H1 (cell line): ENCODE results near the gene ZNF831. TPM values are rescaled to one million over a fixed set of nuclear protein-coding genes. Genes with fewer than 3 reads are reported as not detected.

Experiments used
- CTCF ChIA-PET: fragments of 300-600 bp; sonication (Branson Sonifier 250); formaldehyde crosslinking; loops from one replicate; lab custom pipeline; 2021; ENCODE audit not compliant: partially characterized antibody; lab: Charles Lee
- POLR2A ChIA-PET: fragments of 300-600 bp; sonication (Branson Sonifier 250); formaldehyde crosslinking; loops from one replicate; lab custom pipeline; 2021; ENCODE audit warnings: inconsistent platforms; ENCODE audit not compliant: partially characterized antibody; lab: Charles Lee
- DNase-seq, 2 experiments: peaks; one replicate each; pipeline versions ENCODE4 v3.0.0 to v3.0.0-alpha.2; 2010 to 2022; ENCODE audit warnings: low spot score in 2 of 2, low read depth in 1 of 2, mixed read lengths in 1 of 2
- FAIRE-seq: peaks from 2 replicates; lab custom pipeline; 2011; peaks lifted over from hg19 to GRCh38; lab: Jason Lieb, UNC
- H2AFZ ChIP-seq: 2 replicates; pipeline ENCODE4 v1.8.1; 2012; ENCODE audit warnings: low read length, inconsistent platforms
- H2AK5ac ChIP-seq: 2 replicates; pipeline ENCODE4 v1.6.1; 2013; ENCODE audit warnings: low read depth, low read length
- H2BK120ac ChIP-seq: replicated peaks from 2 replicates; pipeline ENCODE3; 2013; ENCODE audit warnings: low read depth, low read length, inconsistent platforms
- H2BK12ac ChIP-seq: 2 replicates; pipeline ENCODE4 v1.6.1; 2013; ENCODE audit warnings: low read depth, low read length
- H2BK15ac ChIP-seq: 2 replicates; pipeline ENCODE4 v1.6.1; 2013; ENCODE audit warnings: low read length
- H2BK20ac ChIP-seq: 2 replicates; pipeline ENCODE4 v1.6.1; 2013; ENCODE audit warnings: low read length
- H2BK5ac ChIP-seq: 2 replicates; pipeline ENCODE4 v1.6.1; 2013; ENCODE audit warnings: low read depth, low read length
- H3K14ac ChIP-seq: 2 replicates; pipeline ENCODE4 v1.6.1; 2013; ENCODE audit warnings: inconsistent platforms; ENCODE audit not compliant: insufficient read length
- H3K18ac ChIP-seq: 2 replicates; pipeline ENCODE4 v1.6.1; 2013; ENCODE audit warnings: low read length; ENCODE audit errors: extremely low read depth
- H3K23ac ChIP-seq: 2 replicates; pipeline ENCODE4 v1.6.1; 2013; ENCODE audit warnings: inconsistent platforms; ENCODE audit not compliant: insufficient read length
- H3K23me2 ChIP-seq: 2 replicates; pipeline ENCODE4 v1.6.1; 2013; ENCODE audit warnings: low read depth, low read length
- H3K27ac ChIP-seq: 2 replicates; pipeline ENCODE4 v1.6.1; 2011; ENCODE audit warnings: low read depth, low read length, inconsistent platforms
- H3K27me3 ChIP-seq, 4 experiments: replicated peaks in 1 of 4; 1 replicate in 1 of 4; 2 replicates in 3 of 4; pipeline versions ENCODE4 v1.6.1 to v1.8.1; 2011 to 2013; ENCODE audit warnings: low read length in 3 of 4, mild to moderate bottlenecking in 3 of 4, inconsistent platforms in 2 of 4, mixed read lengths in 2 of 4, moderate library complexity in 1 of 4; ENCODE audit not compliant: control insufficient read depth in 3 of 4, insufficient read depth in 3 of 4; ENCODE audit errors: extremely low read depth in 1 of 4
- H3K36me3 ChIP-seq, 4 experiments: 2 replicates each; pipeline versions ENCODE4 v1.6.1 to v1.8.1; 2011 to 2013; ENCODE audit warnings: mild to moderate bottlenecking in 4 of 4, low read length in 3 of 4, moderate library complexity in 2 of 4, control low read depth in 1 of 4, inconsistent platforms in 1 of 4; ENCODE audit not compliant: insufficient read depth in 4 of 4, control insufficient read depth in 2 of 4
- H3K4ac ChIP-seq: replicated peaks from 2 replicates; pipeline ENCODE3; 2013; ENCODE audit warnings: low read length, low read depth, mixed read lengths, inconsistent platforms; ENCODE audit not compliant: insufficient read length
- H3K4me1 ChIP-seq, 4 experiments: replicated peaks in 1 of 4; 1 replicate in 1 of 4; 2 replicates in 3 of 4; pipeline versions ENCODE4 v1.6.1 to v1.8.1; 2011 to 2013; ENCODE audit warnings: low read length in 3 of 4, inconsistent platforms in 2 of 4, mixed read lengths in 1 of 4; ENCODE audit not compliant: insufficient read depth in 4 of 4, control insufficient read depth in 3 of 4
- H3K4me2 ChIP-seq, 2 experiments: 2 replicates each; pipeline versions ENCODE4 v1.6.1 to v1.8.1; 2011 to 2013; ENCODE audit warnings: low read depth in 2 of 2, low read length in 2 of 2, control low read depth in 1 of 2, inconsistent platforms in 1 of 2, mild to moderate bottlenecking in 1 of 2; ENCODE audit not compliant: insufficient read depth in 1 of 2
- H3K4me3 ChIP-seq, 4 experiments: fragments of 200-600, 300-600 bp in 1 of 4; sonication (generic), shearing (Covaris generic), sonication (Bioruptor Twin) in 1 of 4; 2 replicates each; pipeline versions ENCODE4 v1.5.1 to v1.8.1; 2011 to 2016; ENCODE audit warnings: low read length in 4 of 4, low read depth in 3 of 4, control low read depth in 2 of 4, inconsistent platforms in 2 of 4, mild to moderate bottlenecking in 2 of 4, mixed read lengths in 1 of 4, moderate library complexity in 1 of 4; ENCODE audit not compliant: insufficient read depth in 2 of 4; ENCODE audit errors: extremely low read depth in 1 of 4
- H3K56ac ChIP-seq: replicated peaks from 2 replicates; pipeline ENCODE3; 2013; ENCODE audit warnings: low read depth, mild to moderate bottlenecking, mixed read lengths, low read length, inconsistent platforms; ENCODE audit not compliant: insufficient read length
- H3K79me1 ChIP-seq: 2 replicates; pipeline ENCODE4 v1.6.1; 2013; ENCODE audit warnings: low read depth, low read length, control low read depth
- H3K79me2 ChIP-seq, 2 experiments: 2 replicates each; pipeline versions ENCODE4 v1.6.1 to v1.8.1; 2012 to 2013; ENCODE audit warnings: low read length in 2 of 2, mild to moderate bottlenecking in 2 of 2, inconsistent platforms in 1 of 2; ENCODE audit not compliant: insufficient read depth in 2 of 2, control insufficient read depth in 1 of 2
- H3K9ac ChIP-seq, 4 experiments: replicated peaks in 1 of 4; 1 replicate in 1 of 4; 2 replicates in 3 of 4; pipeline versions ENCODE4 v1.6.1 to v1.8.1; 2011 to 2013; ENCODE audit warnings: low read depth in 3 of 4, low read length in 3 of 4, control low read depth in 2 of 4, mild to moderate bottlenecking in 2 of 4, moderate library complexity in 2 of 4, inconsistent platforms in 1 of 4; ENCODE audit errors: extremely low read depth in 1 of 4
- H3K9me3 ChIP-seq, 2 experiments: 2 replicates each; pipeline versions ENCODE4 v1.6.1 to v1.8.1; 2012 to 2013; ENCODE audit warnings: mild to moderate bottlenecking in 2 of 2, moderate library complexity in 2 of 2, control low read depth in 1 of 2, inconsistent platforms in 1 of 2, low read depth in 1 of 2, low read length in 1 of 2, mixed read lengths in 1 of 2; ENCODE audit not compliant: insufficient read depth in 2 of 2
- H4K20me1 ChIP-seq, 2 experiments: replicated peaks in 1 of 2; 2 replicates each; pipeline versions ENCODE3 to v1.8.1; 2011 to 2013; ENCODE audit warnings: inconsistent platforms in 2 of 2, low read length in 2 of 2, mild to moderate bottlenecking in 1 of 2; ENCODE audit not compliant: insufficient read depth in 2 of 2, control insufficient read depth in 1 of 2
- H4K5ac ChIP-seq: 2 replicates; pipeline ENCODE4 v1.6.1; 2013; ENCODE audit warnings: low read length, low read depth, mixed read lengths, inconsistent platforms; ENCODE audit not compliant: insufficient read length
- H4K8ac ChIP-seq: 2 replicates; pipeline ENCODE4 v1.8.0; 2013; ENCODE audit warnings: mild to moderate bottlenecking, moderate library complexity, low read length, inconsistent platforms; ENCODE audit not compliant: insufficient read depth; ENCODE audit errors: extremely low read depth
- H4K91ac ChIP-seq: replicated peaks from 2 replicates; pipeline ENCODE3; 2013; ENCODE audit warnings: low read length, mixed read lengths, inconsistent platforms; ENCODE audit not compliant: insufficient read length
- KDM1A ChIP-seq: fragments of 200-600, 300-600 bp; sonication (generic); IDR thresholded peaks from 2 replicates; pipeline ENCODE4 v1.7.1; 2016; ENCODE audit warnings: mild to moderate bottlenecking, low read length, borderline replicate concordance
- WGBS, 2 experiments: shearing (Covaris generic) in 1 of 2; methylation state at CpG; one replicate each; pipeline versions ENCODE4 v1.1.6 to v1.1.7; 2013 to 2015; ENCODE audit warnings: low lambda C conversion rate in 2 of 2, mixed read lengths in 2 of 2, inconsistent platforms in 1 of 2, low coverage in 1 of 2, missing lambda C conversion rate in 1 of 2; ENCODE audit not compliant: insufficient replicate concordance in 2 of 2, insufficient coverage in 1 of 2, insufficient read length in 1 of 2; ENCODE audit errors: extremely low coverage in 1 of 2, missing lambda C conversion rate in 1 of 2; 5-methylcytosine and 5-hydroxymethylcytosine counted together
- polyA plus RNA-seq, 7 experiments: library from polyadenylated mRNA; depleted of rRNA in 3 of 7; stranded (reverse) in 5 of 7; unstranded in 2 of 7; fragments of >200 nt in 5 of 7; fragments of 200-250 nt in 2 of 7; gene quantifications; 1 replicate in 5 of 7; 2 replicates in 1 of 7; 4 replicates in 1 of 7; pipeline versions ENCODE4 v1.2.1 to v1.2.3, GENCODE V29; 2011 to 2013; ENCODE audit warnings: missing spikeins in 2 of 7, mixed read lengths in 2 of 7
- total RNA-seq: library from RNA; stranded (reverse); fragmentation: NEBNext Ultra II Directional; extraction: Animal tissue kit (Norgen Biotek cat#: 25700); gene quantifications from 2 replicates; pipeline ENCODE4 v1.2.1, GENCODE V29; 2021
- TF ChIP-seq, protein P1 (sequence below): IDR thresholded peaks from 2 replicates; pipeline ENCODE4 v1.6.1; 2012; ENCODE audit warnings: inconsistent platforms

Gene ZNF831
- total and polyA plus RNA-seq, 2 of the 8 experiments (the other 6 are each of a cell fraction or from before 2014, with no cell fraction given) = not detected

DNA sequence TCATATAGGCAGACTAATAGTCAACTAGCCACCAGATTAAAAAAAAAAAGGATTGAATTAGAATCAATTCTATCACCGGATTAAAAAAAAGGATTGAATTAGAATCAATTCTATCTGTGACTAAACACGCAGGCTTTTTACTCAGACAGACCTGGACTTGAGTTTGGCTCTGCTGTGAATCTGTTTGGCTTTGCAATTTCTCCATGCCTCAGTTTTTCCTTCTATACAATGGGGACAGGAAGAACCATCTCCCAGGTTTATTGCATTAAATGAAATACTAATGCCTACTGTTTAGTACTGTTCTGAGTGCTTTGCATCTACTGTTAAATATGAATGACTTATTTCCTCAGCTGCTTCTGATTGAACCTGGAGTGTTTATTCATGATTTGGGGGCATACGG lies 106.8 kb downstream of the ZNF831 start:
- Histone ChIP-seq H3K36me3 (no peaks in the 10 kb centered on the region), H2BK15ac (no peak overlapping the region), H3K4me3 (no peak overlapping the region), H2BK5ac (no peak overlapping the region), H2BK20ac (no peak overlapping the region), H3K9me3 (no peaks in the 10 kb centered on the region), H3K18ac (no peak overlapping the region), H4K20me1 (no peaks in the 10 kb centered on the region), H2AFZ (no peak overlapping the region), H4K5ac (no peak overlapping the region), H4K8ac (no peak overlapping the region), H3K4ac (no peak overlapping the region), H3K4me2 (no peak overlapping the region), H3K79me2 (no peaks in the 10 kb centered on the region), H3K23me2 (no peaks in the 10 kb centered on the region), H3K27me3 (no peaks in the 10 kb centered on the region; a peak in 3 of 7 replicates), H3K4me1 (peaks cover 0 to 13% (median 5%) of the 10 kb centered on the region in 4 experiments; a peak in 4 of 7 replicates), H3K79me1 (no peaks in the 10 kb centered on the region), H3K23ac (no peak overlapping the region), H2BK12ac (no peak overlapping the region), H3K56ac (no peak overlapping the region), H3K9ac (no peak overlapping the region), H2AK5ac (no peak overlapping the region), H2BK120ac (no peak overlapping the region), H4K91ac (no peak overlapping the region), H3K27ac (no peak overlapping the region), H3K14ac (no peak overlapping the region)
- 87% methylated on average over 3 of the region's 3 CpGs; no CpG with 5 or more reads in 1 of the 2 experiments for WGBS, 2 experiments
- TF ChIP-seq, protein P1, sequence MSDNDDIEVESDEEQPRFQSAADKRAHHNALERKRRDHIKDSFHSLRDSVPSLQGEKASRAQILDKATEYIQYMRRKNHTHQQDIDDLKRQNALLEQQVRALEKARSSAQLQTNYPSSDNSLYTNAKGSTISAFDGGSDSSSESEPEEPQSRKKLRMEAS = no peak
- TF ChIP-seq KDM1A = peak; percentile 69; the same call in 1 of the 2 replicates
- ChIA-PET POLR2A (no interaction called here), CTCF (interaction anchor here (0.7 kb wide), 1 partner anchor 29 kb away, joined by 3 read pairs; no protein-coding TSS in a partner anchor)
- DNase-seq (no peak), FAIRE-seq (no peak)
